H1 (cell line): ENCODE data around the gene GAK. TPM values are rescaled to one million over a fixed set of nuclear protein-coding genes. Genes with fewer than 3 reads are reported as not detected.

ENCODE experiments used
- BRCA1 ChIP-seq: IDR thresholded peaks from 2 replicates; pipeline ENCODE4 v1.6.1; 2012; ENCODE audit warnings: low read depth, low read length, improper control_type of control experiment
- CBX5 ChIP-seq: fragments of 300-800, 300-1000 bp; sonication (generic); IDR thresholded peaks from 2 replicates; pipeline ENCODE4 v1.7.1; 2016; ENCODE audit warnings: antibody characterized with exemption, low read length, low read depth
- CHD7 ChIP-seq: fragments of 300-600 bp; sonication (generic); IDR thresholded peaks from 2 replicates; pipeline ENCODE4 v1.7.1; 2012; ENCODE audit warnings: low read length, moderate library complexity, mild to moderate bottlenecking, inconsistent platforms; ENCODE audit not compliant: insufficient replicate concordance
- EGR1 ChIP-seq: IDR thresholded peaks from 2 replicates; pipeline ENCODE4 v1.6.1; 2011; ENCODE audit warnings: low read depth, low read length, borderline replicate concordance
- GABPA ChIP-seq: IDR thresholded peaks from 2 replicates; pipeline ENCODE4 v1.6.1; 2011; ENCODE audit warnings: mild to moderate bottlenecking, low read length, moderate library complexity, borderline replicate concordance; ENCODE audit not compliant: insufficient read depth
- NANOG ChIP-seq: IDR thresholded peaks from 2 replicates; pipeline ENCODE4 v1.6.1; 2011; ENCODE audit warnings: low read length, low read depth, mild to moderate bottlenecking, inconsistent platforms; ENCODE audit not compliant: insufficient read depth, poor library complexity, severe bottlenecking
- polyA plus RNA-seq, 7 experiments: library from polyadenylated mRNA; depleted of rRNA in 3 of 7; stranded (reverse) in 5 of 7; unstranded in 2 of 7; fragments of >200 nt in 5 of 7; fragments of 200-250 nt in 2 of 7; gene quantifications; 1 replicate in 5 of 7; 2 replicates in 1 of 7; 4 replicates in 1 of 7; pipeline versions ENCODE4 v1.2.1 to v1.2.3, GENCODE V29; 2011 to 2013; ENCODE audit warnings: missing spikeins in 2 of 7, mixed read lengths in 2 of 7
- total RNA-seq: library from RNA; stranded (reverse); fragmentation: NEBNext Ultra II Directional; extraction: Animal tissue kit (Norgen Biotek cat#: 25700); gene quantifications from 2 replicates; pipeline ENCODE4 v1.2.1, GENCODE V29; 2021
- TF ChIP-seq, protein P1 (sequence below): IDR thresholded peaks from 2 replicates; pipeline ENCODE4 v1.6.1; 2012; ENCODE audit warnings: inconsistent platforms

Gene GAK
- total and polyA plus RNA-seq, 2 of the 8 experiments (the other 6 are each of a cell fraction or from before 2014, with no cell fraction given): 31.5 to 70.8 TPM

DNA sequence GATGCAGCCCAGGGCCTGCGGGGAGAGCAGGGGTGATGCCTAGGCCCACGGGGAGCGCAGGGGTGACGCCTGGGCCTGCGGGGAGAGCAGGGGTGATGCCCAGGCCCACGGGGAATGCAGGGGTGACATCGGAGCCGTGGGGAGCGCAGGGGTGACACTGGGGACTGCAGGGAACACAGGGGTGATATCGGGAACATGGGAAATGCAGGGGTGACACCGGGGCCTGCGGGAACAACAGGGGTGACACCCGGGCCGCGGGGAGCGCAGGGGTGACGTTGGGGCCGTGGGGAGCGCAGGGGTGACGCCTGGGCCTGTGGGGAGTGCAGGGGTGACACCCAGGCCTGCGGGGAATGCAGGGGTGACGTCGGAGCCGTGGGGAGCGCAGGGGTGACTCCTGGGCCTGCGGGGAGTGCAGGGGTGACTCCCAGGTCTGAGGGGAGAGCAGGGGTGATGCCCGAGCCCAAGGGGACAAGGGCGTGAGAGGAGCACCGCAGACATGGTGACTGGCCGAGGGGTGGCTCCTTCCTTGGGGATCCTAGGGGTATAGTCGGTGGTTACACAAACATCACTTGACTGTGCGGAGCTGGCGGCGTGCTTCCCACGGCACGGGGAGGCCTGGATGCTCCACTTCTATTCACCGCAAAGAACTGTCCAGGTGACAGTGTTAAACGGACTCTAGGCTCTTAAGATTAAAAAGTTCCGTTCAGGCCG is 38.0 kb downstream of the GAK start (continued):
- TF ChIP-seq GABPA (no peak), CHD7 (no peak), BRCA1 (no peak), NANOG (no peak), CBX5 (no peak), EGR1 (no peak)
- TF ChIP-seq, protein P1, sequence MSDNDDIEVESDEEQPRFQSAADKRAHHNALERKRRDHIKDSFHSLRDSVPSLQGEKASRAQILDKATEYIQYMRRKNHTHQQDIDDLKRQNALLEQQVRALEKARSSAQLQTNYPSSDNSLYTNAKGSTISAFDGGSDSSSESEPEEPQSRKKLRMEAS: no peak
